ENCODE results near the gene PLXNB2. TPM values are rescaled to one million over a fixed set of nuclear protein-coding genes. Genes with fewer than 3 reads are reported as not detected.
"Not testable (repeated sequence)": the region's sequence is repeated elsewhere in the genome, so short reads cannot be mapped to it uniquely, and the experiment has no call there.

The PLXNB2 gene
- total RNA-seq, 1 donor from 2014 or later, result 20.6 TPM

DNA sequence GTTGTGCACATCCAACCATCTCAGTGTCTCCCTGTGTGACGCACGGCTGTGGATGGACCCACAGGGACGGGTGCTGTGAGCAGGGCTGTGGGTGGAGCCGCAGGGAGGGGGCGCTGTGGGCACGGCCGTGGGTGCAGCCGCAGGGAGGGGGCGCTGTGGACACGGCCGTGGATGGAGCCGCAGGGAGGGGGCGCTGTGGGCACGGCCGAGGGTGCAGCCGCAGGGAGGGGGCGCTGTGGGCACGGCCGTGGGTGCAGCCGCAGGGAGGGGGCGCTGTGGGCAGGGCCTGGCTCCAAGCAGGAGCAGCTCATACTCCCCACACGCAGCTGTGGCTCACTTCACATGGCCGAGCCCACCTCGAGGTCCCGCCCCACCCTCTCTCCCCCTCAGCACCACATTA, 31.3 kb downstream of the PLXNB2 start:
- no peak for DNase-seq
- Mint-ChIP-seq H3K27ac (no peak overlapping the region), H3K9me3 (no peaks in the 10 kb centered on the region), H3K27me3 (no peaks in the 10 kb centered on the region), H3K4me1 (peaks cover 10% of the 10 kb centered on the region), H3K36me3 (ENCODE audit: low read depth) (peaks cover 2% of the 10 kb centered on the region), H3K4me3 (no peak overlapping the region)
- peak; percentile 78 for ATAC-seq (ENCODE audit: low read depth)
- TF ChIP-seq, protein P1, sequence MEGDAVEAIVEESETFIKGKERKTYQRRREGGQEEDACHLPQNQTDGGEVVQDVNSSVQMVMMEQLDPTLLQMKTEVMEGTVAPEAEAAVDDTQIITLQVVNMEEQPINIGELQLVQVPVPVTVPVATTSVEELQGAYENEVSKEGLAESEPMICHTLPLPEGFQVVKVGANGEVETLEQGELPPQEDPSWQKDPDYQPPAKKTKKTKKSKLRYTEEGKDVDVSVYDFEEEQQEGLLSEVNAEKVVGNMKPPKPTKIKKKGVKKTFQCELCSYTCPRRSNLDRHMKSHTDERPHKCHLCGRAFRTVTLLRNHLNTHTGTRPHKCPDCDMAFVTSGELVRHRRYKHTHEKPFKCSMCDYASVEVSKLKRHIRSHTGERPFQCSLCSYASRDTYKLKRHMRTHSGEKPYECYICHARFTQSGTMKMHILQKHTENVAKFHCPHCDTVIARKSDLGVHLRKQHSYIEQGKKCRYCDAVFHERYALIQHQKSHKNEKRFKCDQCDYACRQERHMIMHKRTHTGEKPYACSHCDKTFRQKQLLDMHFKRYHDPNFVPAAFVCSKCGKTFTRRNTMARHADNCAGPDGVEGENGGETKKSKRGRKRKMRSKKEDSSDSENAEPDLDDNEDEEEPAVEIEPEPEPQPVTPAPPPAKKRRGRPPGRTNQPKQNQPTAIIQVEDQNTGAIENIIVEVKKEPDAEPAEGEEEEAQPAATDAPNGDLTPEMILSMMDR (IDR thresholded peaks at IDR 0.05), result no peak
- intact Hi-C loops (cut with micrococcal nuclease), result loop anchor here (1.0 kb wide), 2 partner anchors 51 to 345 kb away; partner anchors contain the start of gene DENND6B
- POLR2A ChIA-PET, result interaction anchor here (0.6 to 1.7 kb wide), 9 partner anchors 9 to 250 kb away, joined by 3 to 10 read pairs (median 3); partner anchors contain the start of gene DENND6B
- CTCF ChIA-PET, result interaction anchor here (0.5 to 2.2 kb wide), 16 partner anchors 14 to 345 kb away, joined by 3 to 28 read pairs (median 5); partner anchors contain the start of genes DENND6B, HDAC10 and SCO2

DNA sequence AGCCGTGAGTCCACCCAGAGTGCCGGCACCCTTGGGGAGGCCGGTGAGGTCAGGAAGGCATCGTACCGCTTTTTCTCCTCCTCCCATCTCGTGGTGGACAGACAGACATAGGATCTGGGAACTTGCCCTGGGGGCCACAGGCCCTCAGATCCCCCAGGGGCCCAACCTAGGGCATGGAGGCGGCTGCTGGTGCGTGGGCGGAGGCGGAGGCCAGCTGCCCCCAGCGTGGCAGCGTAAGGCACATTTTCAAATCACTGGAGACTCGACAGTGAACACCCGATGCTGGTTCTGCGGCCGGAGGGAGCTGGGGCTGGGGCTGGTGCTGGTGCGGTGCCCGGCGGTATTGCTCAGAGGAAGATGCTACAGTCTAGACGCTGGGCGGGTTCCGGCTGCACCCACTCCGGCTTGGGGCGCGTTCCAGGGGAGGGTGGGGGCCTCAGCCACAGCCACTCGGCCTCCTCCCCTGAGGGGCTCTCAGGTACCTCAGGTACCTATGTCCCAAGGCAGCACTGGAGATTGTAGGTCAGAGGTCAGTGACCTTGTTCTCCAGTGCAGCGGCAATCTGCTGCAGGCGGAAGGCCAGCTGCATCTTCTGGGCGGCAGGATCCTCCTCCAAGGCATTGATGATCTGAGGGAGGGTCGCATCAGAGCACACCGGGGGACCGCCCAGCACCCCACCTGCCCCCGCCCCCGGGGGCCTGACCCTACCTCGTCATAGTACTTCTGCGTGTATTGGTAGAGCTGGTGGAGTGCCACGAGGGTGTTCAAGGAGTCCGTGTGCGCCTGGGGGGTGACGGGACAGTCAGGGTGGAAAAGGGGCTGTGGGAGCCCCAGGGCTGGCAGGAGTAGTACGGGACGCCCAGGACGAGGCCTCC, 32.0 kb downstream of the PLXNB2 start:
- H3K9me3 Mint-ChIP-seq, result no peaks in the 10 kb centered on the region
- intact Hi-C loops (cut with micrococcal nuclease), result loop anchor here (1.0 kb wide), 2 partner anchors 52 to 346 kb away; partner anchors contain the start of gene DENND6B
- ChIA-PET CTCF (interaction anchor here (0.6 to 2.2 kb wide), 8 partner anchors 19 to 192 kb away, joined by 3 to 28 read pairs (median 10); partner anchors contain the start of genes DENND6B and HDAC10), POLR2A (interaction anchor here (0.6 to 1.7 kb wide), 6 partner anchors 10 to 55 kb away, joined by 3 to 7 read pairs (median 4); no protein-coding TSS in a partner anchor)
- no peak for DNase-seq
- TF ChIP-seq, protein P1 (IDR thresholded peaks at IDR 0.05), result no peak
- ATAC-seq (ENCODE audit: low read depth), result no peak
- no peaks in the 10 kb centered on the region for H3K36me3 Mint-ChIP-seq (ENCODE audit: low read depth)
- no peak overlapping the region for H3K27ac Mint-ChIP-seq
- H3K4me1 Mint-ChIP-seq, result peaks cover 15% of the 10 kb centered on the region
- no peak overlapping the region for H3K4me3 Mint-ChIP-seq
- H3K27me3 Mint-ChIP-seq, result no peaks in the 10 kb centered on the region

GRCh38 chr22:50274771-50275170, 32.7 kb downstream of the PLXNB2 start:
- intact Hi-C loops (cut with micrococcal nuclease), result loop anchor here (1.0 kb wide), 1 partner anchor 68 kb away; no protein-coding TSS in a partner anchor
- TF ChIP-seq, protein P1 (IDR thresholded peaks at IDR 0.05), result no peak
- Mint-ChIP-seq H3K9me3 (no peaks in the 10 kb centered on the region), H3K4me1 (peaks cover 15% of the 10 kb centered on the region), H3K4me3 (no peak overlapping the region), H3K36me3 (ENCODE audit: low read depth) (no peaks in the 10 kb centered on the region), H3K27ac (no peak overlapping the region), H3K27me3 (no peaks in the 10 kb centered on the region)
- ChIA-PET CTCF (interaction anchor here (1.3 to 3.8 kb wide), 2 partner anchors 53 to 60 kb away, joined by 3 to 22 read pairs; partner anchors contain the start of gene DENND6B), POLR2A (interaction anchor here (1.7 kb wide), 1 partner anchor 68 kb away, joined by 3 read pairs; no protein-coding TSS in a partner anchor)
- DNase-seq (no peak), ATAC-seq (ENCODE audit: low read depth) (no peak)

DNA sequence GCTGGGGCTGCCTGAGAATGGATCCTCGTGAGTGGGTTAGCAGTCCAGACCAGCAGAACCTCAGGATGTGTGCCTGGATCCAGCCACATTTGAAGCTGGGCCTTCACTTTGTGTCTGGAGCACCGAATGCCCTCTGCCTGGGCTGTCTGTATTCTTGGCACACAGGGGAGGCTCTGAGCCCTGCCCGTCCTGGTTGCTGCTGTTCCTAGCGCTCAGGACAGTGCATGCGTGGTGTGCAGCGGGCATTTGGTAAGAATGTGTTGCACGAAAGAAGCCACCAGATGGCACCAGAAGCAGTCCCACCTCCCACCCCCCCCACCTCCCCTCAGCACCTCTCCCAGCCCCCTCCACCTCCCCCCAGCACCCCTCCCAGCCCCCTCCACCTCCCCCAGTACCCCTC, 33.1 kb downstream of the PLXNB2 start:
- intact Hi-C loops (cut with micrococcal nuclease), result loop anchor here (1.0 kb wide), 1 partner anchor 68 kb away; no protein-coding TSS in a partner anchor
- H3K4me3 Mint-ChIP-seq, result no peak overlapping the region
- peaks cover 15% of the 10 kb centered on the region for H3K4me1 Mint-ChIP-seq
- ATAC-seq (ENCODE audit: low read depth) (peak; percentile 39), DNase-seq (no peak)
- H3K36me3 Mint-ChIP-seq (ENCODE audit: low read depth), result no peaks in the 10 kb centered on the region
- H3K27ac Mint-ChIP-seq, result no peak overlapping the region
- H3K27me3 Mint-ChIP-seq, result no peaks in the 10 kb centered on the region
- CTCF ChIA-PET, result interaction anchor here (1.3 to 3.8 kb wide), 3 partner anchors 54 to 67 kb away, joined by 3 to 22 read pairs (median 11); partner anchors contain the start of gene DENND6B
- TF ChIP-seq, protein P1 (IDR thresholded peaks at IDR 0.05), result no peak
- H3K9me3 Mint-ChIP-seq, result no peaks in the 10 kb centered on the region
- POLR2A ChIA-PET, result interaction anchor here (1.7 kb wide), 1 partner anchor 68 kb away, joined by 3 read pairs; no protein-coding TSS in a partner anchor

DNA sequence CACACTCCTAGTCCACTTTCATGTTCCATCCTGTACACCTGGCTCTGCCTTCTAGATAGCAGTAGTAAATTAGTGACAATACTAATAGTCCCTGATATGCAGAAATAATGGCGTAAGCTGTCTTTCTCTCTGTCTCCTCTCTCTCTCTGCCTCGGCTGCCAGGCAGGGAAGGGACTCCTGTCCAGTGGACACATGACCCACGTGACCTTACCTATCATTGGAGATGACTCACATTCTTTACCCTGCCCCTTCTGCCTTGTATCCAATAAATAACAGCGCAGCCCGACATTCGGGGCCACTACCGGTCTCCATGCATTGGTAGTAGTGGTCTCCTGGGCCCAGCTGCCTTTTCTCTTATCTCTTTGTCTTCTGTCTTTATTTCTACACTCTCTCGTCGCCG, 33.7 kb downstream of the PLXNB2 start:
- POLR2A ChIA-PET, result interaction anchor here (1.7 kb wide), 1 partner anchor 69 kb away, joined by 3 read pairs; no protein-coding TSS in a partner anchor
- not testable (repeated sequence) for H3K4me3 Mint-ChIP-seq

GRCh38 chr22:50273352-50273751, 34.1 kb downstream of the PLXNB2 start:
- H3K9me3 Mint-ChIP-seq; H3K4me3 Mint-ChIP-seq; H3K27ac Mint-ChIP-seq; H3K27me3 Mint-ChIP-seq; ATAC-seq (ENCODE audit: low read depth); DNase-seq; H3K36me3 Mint-ChIP-seq (ENCODE audit: low read depth); intact Hi-C loops (cut with micrococcal nuclease): not testable (repeated sequence)
- peaks cover 17% of the 10 kb centered on the region for H3K4me1 Mint-ChIP-seq
- ChIA-PET POLR2A (interaction anchor here (1.7 kb wide), 1 partner anchor 69 kb away, joined by 3 read pairs; no protein-coding TSS in a partner anchor), CTCF (interaction anchor here (0.6 to 3.8 kb wide), 4 partner anchors 46 to 68 kb away, joined by 3 to 22 read pairs (median 7); partner anchors contain the start of gene DENND6B)

More for the DNA sequence above, 33.7 kb downstream of the PLXNB2 start:
- not testable (repeated sequence) for ATAC-seq (ENCODE audit: low read depth); H3K27me3 Mint-ChIP-seq; DNase-seq; H3K27ac Mint-ChIP-seq; H3K9me3 Mint-ChIP-seq; H3K36me3 Mint-ChIP-seq (ENCODE audit: low read depth)
- peaks cover 15% of the 10 kb centered on the region for H3K4me1 Mint-ChIP-seq
- intact Hi-C loops (cut with micrococcal nuclease), result loop anchor here (1.0 kb wide), 1 partner anchor 69 kb away; no protein-coding TSS in a partner anchor
- CTCF ChIA-PET, result interaction anchor here (1.3 to 3.8 kb wide), 3 partner anchors 54 to 68 kb away, joined by 3 to 22 read pairs (median 11); partner anchors contain the start of gene DENND6B

All from activated B cell treated with CpG ODN at 0.5 μM for 24 hours (primary cell).